AG04449 (cell line): ENCODE results near the gene PPM1J.

Source experiments
- CTCF ChIA-PET: fragments of 350-600 bp; formaldehyde crosslinking; extraction: SDS; loops from one replicate; lab custom pipeline; 2021; ENCODE audit warnings: antibody characterized with exemption; lab: Yijun Ruan, JAX
- POLR2A ChIA-PET: fragments of 400-600, 350-600 bp; formaldehyde crosslinking; extraction: SDS; loops from one replicate; lab custom pipeline; 2020; ENCODE audit warnings: antibody characterized with exemption, inconsistent platforms; lab: Yijun Ruan, JAX
- DNase-seq: peaks from one replicate; pipeline ENCODE4 v3.0.0-alpha.2; 2010; ENCODE audit warnings: low read depth, low spot score
- H3K4me3 ChIP-seq: 2 replicates; pipeline ENCODE4 v1.5.1; 2011; ENCODE audit warnings: low read depth, mild to moderate bottlenecking, control low read depth, low read length
- TF ChIP-seq, protein P1 (sequence below): IDR thresholded peaks from one replicate; pipeline ENCODE4 v1.5.1; 2011; ENCODE audit warnings: mild to moderate bottlenecking, moderate library complexity, low read length, control low read depth, inconsistent platforms; ENCODE audit not compliant: insufficient read depth; ENCODE audit errors: missing control alignments

Gene PPM1J

GRCh38 chr1:112699425-112700144 lies 15.5 kb downstream of the PPM1J start:
- POLR2A ChIA-PET, result interaction anchor here (0.7 to 3.0 kb wide), 6 partner anchors 10 to 311 kb away, joined by 3 to 15 read pairs (median 4); partner anchors contain the start of gene MOV10
- TF ChIP-seq, protein P1, sequence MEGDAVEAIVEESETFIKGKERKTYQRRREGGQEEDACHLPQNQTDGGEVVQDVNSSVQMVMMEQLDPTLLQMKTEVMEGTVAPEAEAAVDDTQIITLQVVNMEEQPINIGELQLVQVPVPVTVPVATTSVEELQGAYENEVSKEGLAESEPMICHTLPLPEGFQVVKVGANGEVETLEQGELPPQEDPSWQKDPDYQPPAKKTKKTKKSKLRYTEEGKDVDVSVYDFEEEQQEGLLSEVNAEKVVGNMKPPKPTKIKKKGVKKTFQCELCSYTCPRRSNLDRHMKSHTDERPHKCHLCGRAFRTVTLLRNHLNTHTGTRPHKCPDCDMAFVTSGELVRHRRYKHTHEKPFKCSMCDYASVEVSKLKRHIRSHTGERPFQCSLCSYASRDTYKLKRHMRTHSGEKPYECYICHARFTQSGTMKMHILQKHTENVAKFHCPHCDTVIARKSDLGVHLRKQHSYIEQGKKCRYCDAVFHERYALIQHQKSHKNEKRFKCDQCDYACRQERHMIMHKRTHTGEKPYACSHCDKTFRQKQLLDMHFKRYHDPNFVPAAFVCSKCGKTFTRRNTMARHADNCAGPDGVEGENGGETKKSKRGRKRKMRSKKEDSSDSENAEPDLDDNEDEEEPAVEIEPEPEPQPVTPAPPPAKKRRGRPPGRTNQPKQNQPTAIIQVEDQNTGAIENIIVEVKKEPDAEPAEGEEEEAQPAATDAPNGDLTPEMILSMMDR, result no peak
- DNase-seq, result no peak
- CTCF ChIA-PET, result interaction anchor here (1.1 to 2.9 kb wide), 6 partner anchors 8 to 308 kb away, joined by 3 to 11 read pairs (median 4); partner anchors contain the start of gene PPM1J
- no peak overlapping the region for H3K4me3 ChIP-seq

GRCh38 chr1:112698366-112699310 lies 16.5 kb downstream of the PPM1J start:
- no peak for DNase-seq
- CTCF ChIA-PET, result interaction anchor here (0.8 to 2.9 kb wide), 6 partner anchors 9 to 340 kb away, joined by 3 to 11 read pairs (median 4); partner anchors contain the start of gene PPM1J
- TF ChIP-seq, protein P1, result no peak
- no peak overlapping the region for H3K4me3 ChIP-seq
- POLR2A ChIA-PET, result interaction anchor here (2.7 to 3.0 kb wide), 2 partner anchors 9 to 24 kb away, joined by 9 to 15 read pairs; partner anchors contain the start of gene MOV10

DNA sequence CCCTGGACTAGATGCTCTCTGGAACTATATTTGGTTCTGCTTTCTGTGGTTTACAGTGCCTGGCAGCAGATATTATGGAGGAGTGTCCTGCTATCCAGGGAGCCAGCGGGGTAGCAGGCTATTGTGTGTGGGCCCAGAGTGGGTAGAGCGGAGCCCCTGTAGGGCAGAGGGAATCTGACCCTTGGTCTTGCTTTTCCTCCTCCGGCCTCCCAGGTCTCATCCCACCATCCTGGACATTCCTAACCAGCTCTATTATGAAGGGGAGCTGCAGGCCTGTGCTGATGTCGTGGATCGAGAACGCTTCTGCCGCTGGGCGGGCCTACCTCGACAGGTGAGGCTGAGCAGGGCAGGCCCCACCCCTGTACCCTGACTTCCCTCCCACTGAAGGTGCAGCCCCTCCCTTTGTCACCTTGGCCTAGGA lies 17.3 kb downstream of the PPM1J start:
- CTCF ChIA-PET, result interaction anchor here (0.8 to 1.5 kb wide), 3 partner anchors 10 to 339 kb away, joined by 3 read pairs; no protein-coding TSS in a partner anchor
- TF ChIP-seq, protein P1, result no peak
- H3K4me3 ChIP-seq, result no peak overlapping the region
- no peak for DNase-seq
- POLR2A ChIA-PET, result no interaction called here

- CTCF ChIA-PET, result interaction anchor here (1.3 to 1.5 kb wide), 2 partner anchors 11 to 195 kb away, joined by 3 read pairs; no protein-coding TSS in a partner anchor
- POLR2A ChIA-PET, result interaction anchor here (0.7 kb wide), 1 partner anchor 10 kb away, joined by 4 read pairs; the partner anchor contains the start of gene RHOC
- TF ChIP-seq, protein P1, result no peak
- no peak for DNase-seq
- H3K4me3 ChIP-seq, result no peak overlapping the region
Observed at GRCh38 chr1:112696578-112697314, 18.4 kb downstream of the PPM1J start.

DNA sequence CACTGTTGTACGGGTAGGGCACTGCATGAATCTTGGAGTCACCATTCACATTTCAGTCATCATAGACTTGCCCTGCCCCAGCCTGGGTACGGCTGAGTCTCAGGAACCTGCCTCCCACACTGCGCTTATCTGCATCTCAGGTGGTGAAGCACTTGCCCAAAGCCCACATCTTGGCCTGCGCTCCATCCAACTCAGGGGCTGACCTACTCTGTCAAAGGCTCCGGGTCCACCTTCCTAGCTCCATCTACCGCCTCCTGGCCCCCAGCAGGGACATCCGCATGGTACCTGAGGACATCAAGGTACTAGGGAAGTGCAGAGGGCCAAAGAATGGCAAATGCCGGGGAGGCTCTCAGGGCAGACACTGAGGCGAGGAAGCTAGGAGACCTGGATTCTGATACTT lies 19.9 kb downstream of the PPM1J start:
- POLR2A ChIA-PET, result interaction anchor here (1.0 kb wide), 1 partner anchor 10 kb away, joined by 3 read pairs; no protein-coding TSS in a partner anchor
- H3K4me3 ChIP-seq, result no peak overlapping the region

More for the DNA sequence above, 19.9 kb downstream of the PPM1J start:
- no peak for DNase-seq
- CTCF ChIA-PET, result no interaction called here
- TF ChIP-seq, protein P1, result no peak
